NCI-H1930 (cell line): ENCODE data around the gene CCDC148.

Experiments
- DNase-seq, 2 experiments: peaks; one replicate each; lab custom pipeline; 2025; lab: John Stamatoyannopoulos, UW

CCDC148 gene

GRCh38 chr2:158456309-158457066 lies at the start of gene CCDC148, which contains the start of gene PKP4:
Gene CCDC148, minus strand, starts transcription at chr2:158456753. Its CDS starts 314 bp downstream, at chr2:158456439.
Gene PKP4, plus strand, starts transcription at chr2:158456952. Its CDS starts 76,233 bp downstream, at chr2:158533185.
- DNase-seq, result peak; percentile 95 to 97

- no peak for DNase-seq
Measured at GRCh38 chr2:158505448-158505934, 48.9 kb upstream of the CCDC148 start.

GRCh38 chr2:158504088-158504487 lies 47.5 kb upstream of the CCDC148 start:
- no peak for DNase-seq

GRCh38 chr2:158502974-158503373 lies 46.4 kb upstream of the CCDC148 start:
- DNase-seq, result no peak

GRCh38 chr2:158501301-158501700 lies 44.7 kb upstream of the CCDC148 start:
- no peak for DNase-seq

- no peak for DNase-seq
Measured at GRCh38 chr2:158500333-158500732, 43.8 kb upstream of the CCDC148 start.

GRCh38 chr2:158499383-158499782 lies 42.8 kb upstream of the CCDC148 start:
- no peak for DNase-seq

- DNase-seq, result no peak
Measured at GRCh38 chr2:158498749-158499136, 42.2 kb upstream of the CCDC148 start.

- DNase-seq, result no peak
Measured at GRCh38 chr2:158498043-158498748, 41.6 kb upstream of the CCDC148 start.

- DNase-seq, result no peak
Measured at GRCh38 chr2:158497486-158497885, 40.9 kb upstream of the CCDC148 start.

- DNase-seq, result no peak
Measured at GRCh38 chr2:158496986-158497385, 40.4 kb upstream of the CCDC148 start.

GRCh38 chr2:158495175-158495574 lies 38.6 kb upstream of the CCDC148 start:
- no peak for DNase-seq

- DNase-seq, result no peak
Measured at GRCh38 chr2:158493458-158493857, 36.9 kb upstream of the CCDC148 start.

- DNase-seq, result no peak
Measured at GRCh38 chr2:158491072-158491471, 34.5 kb upstream of the CCDC148 start.

- no peak for DNase-seq
Measured at GRCh38 chr2:158489366-158490112, 33.0 kb upstream of the CCDC148 start.

GRCh38 chr2:158488442-158489216 lies 32.1 kb upstream of the CCDC148 start:
- no peak for DNase-seq

- DNase-seq, result no peak
Measured at GRCh38 chr2:158487419-158487818, 30.9 kb upstream of the CCDC148 start.

GRCh38 chr2:158486970-158487325 lies 30.4 kb upstream of the CCDC148 start:
- DNase-seq, result no peak

- DNase-seq, result no peak
Measured at GRCh38 chr2:158486150-158486969, 29.8 kb upstream of the CCDC148 start.

GRCh38 chr2:158484892-158485556 lies 28.5 kb upstream of the CCDC148 start:
- DNase-seq, result no peak
